Thyroid gland (tissue), 4 donors: Measurements from ENCODE around the gene GDF3. TPM values are rescaled to one million over a fixed set of nuclear protein-coding genes. Genes with fewer than 3 reads are reported as not detected.

Experiments
- DNase-seq, 2 donors: peaks; one replicate each; pipeline ENCODE4 v3.0.0-alpha.2; 2019
- H3K27ac ChIP-seq, 3 donors: fragments of 200-600 bp; sonication (generic); 1 replicate in 2 of 3; 2 replicates in 1 of 3; pipeline ENCODE4 v1.5.1; 2016 to 2019; ENCODE audit warnings: mild to moderate bottlenecking in 1 of 3, moderate library complexity in 1 of 3
- H3K27me3 ChIP-seq: fragments of 200-600 bp; sonication (generic); one replicate; pipeline ENCODE4 v1.5.1; 2019
- H3K36me3 ChIP-seq, 2 donors: fragments of 200-600 bp; sonication (generic); one replicate each; pipeline ENCODE4 v1.5.1; 2016 to 2019
- H3K4me1 ChIP-seq, 2 donors: fragments of 200-600 bp; sonication (generic); one replicate each; pipeline ENCODE4 v1.5.1; 2017 to 2019
- H3K4me3 ChIP-seq, 3 donors: fragments of 200-600 bp; sonication (generic); replicated peaks in 1 of 3; 1 replicate in 2 of 3; 2 replicates in 1 of 3; pipeline ENCODE4 v1.5.1; 2016; ENCODE audit warnings: mild to moderate bottlenecking in 1 of 3
- H3K9me3 ChIP-seq: fragments of 200-600 bp; sonication (generic); one replicate; pipeline ENCODE4 v1.5.1; 2017
- POLR2A ChIP-seq, 2 donors: fragments of 450-650 bp; IDR thresholded peaks; one replicate each; pipeline ENCODE4 v1.6.1; 2017; ENCODE audit warnings: antibody characterized with exemption in 2 of 2, mild to moderate bottlenecking in 2 of 2, moderate library complexity in 1 of 2
- WGBS, 2 donors: methylation state at CpG; one replicate each; pipeline ENCODE4 v1.1.5; 2017; 5-methylcytosine and 5-hydroxymethylcytosine counted together
- intact Hi-C: fragments of 100-400 bp; cut with DNase I; formaldehyde crosslinking; loops from one replicate; pipeline ENCODE4 v1.15.1; 2023
- total RNA-seq, 4 donors: library from RNA; depleted of rRNA; stranded (reverse); fragments of >200 nt; gene quantifications; one replicate each; pipeline ENCODE4 v1.2.3, GENCODE V29; 2016
- TF ChIP-seq, protein P1 (sequence below), 6 experiments: fragments of 200-600 bp in 3 of 6; fragments of 450-650 bp in 3 of 6; sonication (generic) in 3 of 6; IDR thresholded peaks; one replicate each; pipeline ENCODE4 v1.5.1; 2016 to 2019; ENCODE audit warnings: antibody characterized with exemption in 6 of 6, mild to moderate bottlenecking in 2 of 6, inconsistent platforms in 1 of 6, moderate library complexity in 1 of 6

Gene GDF3
- total RNA-seq, 4 donors from 2014 or later, result 0.45 to 0.63 TPM; not detected in 2

DNA sequence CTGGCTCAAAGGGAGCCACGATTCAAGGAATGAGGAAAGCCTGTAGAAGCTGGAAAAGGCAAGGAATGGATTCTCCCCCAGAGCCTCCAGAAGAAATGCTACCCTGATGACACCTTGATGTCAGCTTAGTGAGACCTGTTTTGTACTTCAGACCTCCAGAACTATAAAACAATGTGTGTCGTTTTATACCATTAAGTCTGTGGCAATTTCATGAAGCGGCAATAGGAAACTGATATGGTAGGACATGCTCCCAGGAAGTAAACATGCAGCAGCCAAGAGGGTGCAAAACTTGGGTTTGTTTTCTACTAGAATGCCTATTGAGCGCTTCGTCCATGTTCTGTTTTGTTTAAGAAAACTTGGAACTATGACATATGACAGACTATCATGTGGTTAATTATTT, 27.4 kb downstream of the GDF3 start:
- TF ChIP-seq, protein P1, sequence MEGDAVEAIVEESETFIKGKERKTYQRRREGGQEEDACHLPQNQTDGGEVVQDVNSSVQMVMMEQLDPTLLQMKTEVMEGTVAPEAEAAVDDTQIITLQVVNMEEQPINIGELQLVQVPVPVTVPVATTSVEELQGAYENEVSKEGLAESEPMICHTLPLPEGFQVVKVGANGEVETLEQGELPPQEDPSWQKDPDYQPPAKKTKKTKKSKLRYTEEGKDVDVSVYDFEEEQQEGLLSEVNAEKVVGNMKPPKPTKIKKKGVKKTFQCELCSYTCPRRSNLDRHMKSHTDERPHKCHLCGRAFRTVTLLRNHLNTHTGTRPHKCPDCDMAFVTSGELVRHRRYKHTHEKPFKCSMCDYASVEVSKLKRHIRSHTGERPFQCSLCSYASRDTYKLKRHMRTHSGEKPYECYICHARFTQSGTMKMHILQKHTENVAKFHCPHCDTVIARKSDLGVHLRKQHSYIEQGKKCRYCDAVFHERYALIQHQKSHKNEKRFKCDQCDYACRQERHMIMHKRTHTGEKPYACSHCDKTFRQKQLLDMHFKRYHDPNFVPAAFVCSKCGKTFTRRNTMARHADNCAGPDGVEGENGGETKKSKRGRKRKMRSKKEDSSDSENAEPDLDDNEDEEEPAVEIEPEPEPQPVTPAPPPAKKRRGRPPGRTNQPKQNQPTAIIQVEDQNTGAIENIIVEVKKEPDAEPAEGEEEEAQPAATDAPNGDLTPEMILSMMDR (IDR thresholded peaks at IDR 0.05), result no peak
- TF ChIP-seq POLR2A (IDR thresholded peaks at IDR 0.05), result no peak
- intact Hi-C loops, result no loop called here
- H3K4me3 ChIP-seq, result no peak overlapping the region
- WGBS, 2 donors, result 82 to 86% methylated on average over 5 of the region's 5 CpGs
- no peak overlapping the region for H3K27ac ChIP-seq
- no peaks in the 10 kb centered on the region for H3K4me1 ChIP-seq
- no peaks in the 10 kb centered on the region for H3K27me3 ChIP-seq
- H3K9me3 ChIP-seq, result no peaks in the 10 kb centered on the region
- H3K36me3 ChIP-seq, result no peaks in the 10 kb centered on the region
- DNase-seq, result no peak

DNA sequence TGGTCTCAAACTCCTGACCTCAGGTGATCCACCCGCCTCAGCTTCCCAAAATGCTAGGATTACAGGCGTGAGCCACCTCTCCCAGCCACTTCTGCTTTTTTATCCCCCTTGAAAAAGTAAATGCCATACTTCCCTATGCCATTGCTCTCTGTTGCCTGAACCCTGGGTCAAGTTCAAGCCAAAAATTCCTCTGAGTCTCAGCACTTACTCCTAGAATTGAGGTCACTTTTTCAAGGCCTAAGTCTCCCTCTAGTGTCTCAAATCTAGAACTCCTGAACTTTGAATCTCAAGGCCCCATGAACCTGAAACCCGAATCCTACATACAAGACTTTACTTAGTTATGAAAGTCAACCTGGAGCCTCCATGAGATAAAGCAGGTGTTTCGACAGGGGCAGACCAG, 28.4 kb downstream of the GDF3 start:
- Histone ChIP-seq H3K27me3 (no peaks in the 10 kb centered on the region), H3K27ac (no peak overlapping the region), H3K4me3 (no peak overlapping the region), H3K9me3 (no peaks in the 10 kb centered on the region), H3K36me3 (no peaks in the 10 kb centered on the region), H3K4me1 (no peaks in the 10 kb centered on the region)
- DNase-seq, result no peak
- TF ChIP-seq, protein P1 (IDR thresholded peaks at IDR 0.05), result no peak
- TF ChIP-seq POLR2A (IDR thresholded peaks at IDR 0.05), result no peak
- WGBS, 2 donors, result 82 to 88% methylated on average over 4 of the region's 4 CpGs
- intact Hi-C loops, result no loop called here

DNA sequence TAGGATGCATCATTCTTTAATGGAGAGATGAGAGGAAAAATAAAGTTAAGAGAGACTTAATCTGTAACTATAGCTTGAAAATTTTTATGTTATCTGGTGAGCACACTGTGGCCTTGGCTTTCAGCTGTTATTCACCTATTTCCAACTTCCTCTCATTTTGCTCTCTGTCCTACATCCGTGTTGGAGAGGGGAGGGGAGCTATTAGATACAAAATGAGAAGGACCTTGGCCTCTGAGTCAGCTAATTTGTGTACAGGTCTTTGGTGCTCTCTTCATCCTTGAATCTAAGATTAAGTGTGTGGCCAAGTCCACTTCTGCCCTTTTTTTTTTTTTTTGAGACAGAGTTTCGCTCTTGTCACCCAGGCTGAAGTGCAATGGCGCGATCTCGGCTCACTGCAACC, 29.0 kb downstream of the GDF3 start:
- no peak overlapping the region for H3K4me3 ChIP-seq
- no peaks in the 10 kb centered on the region for H3K4me1 ChIP-seq
- DNase-seq, result no peak
- 83 to 87% methylated on average over 5 of the region's 5 CpGs for WGBS, 2 donors
- no peak overlapping the region for H3K27ac ChIP-seq
- no peaks in the 10 kb centered on the region for H3K36me3 ChIP-seq
- intact Hi-C loops, result no loop called here
- H3K27me3 ChIP-seq, result no peaks in the 10 kb centered on the region
- TF ChIP-seq, protein P1 (IDR thresholded peaks at IDR 0.05), result no peak
- TF ChIP-seq POLR2A (IDR thresholded peaks at IDR 0.05), result no peak
- no peaks in the 10 kb centered on the region for H3K9me3 ChIP-seq

DNA sequence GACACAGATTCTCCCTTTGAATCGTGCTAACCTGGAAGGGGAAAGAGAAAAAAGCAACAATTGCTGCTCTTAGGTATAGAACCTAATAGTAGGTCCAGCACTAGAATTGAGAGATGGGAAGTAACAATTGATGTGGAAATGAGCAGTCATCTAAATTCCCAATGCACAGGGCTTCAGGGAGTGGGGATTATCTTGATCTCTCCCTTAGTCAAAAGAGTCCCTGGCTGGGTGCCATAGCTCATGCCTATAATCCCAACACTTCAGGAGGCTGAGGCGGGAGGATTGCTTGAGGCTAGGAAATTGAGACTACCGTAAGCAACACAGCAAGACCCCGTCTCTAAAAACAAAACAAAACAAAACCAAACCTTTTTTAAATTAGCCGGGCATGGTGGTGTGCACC, 33.8 kb downstream of the GDF3 start:
- Histone ChIP-seq H3K27ac (no peak overlapping the region), H3K4me1 (no peaks in the 10 kb centered on the region)
- DNase-seq, result no peak

DNA sequence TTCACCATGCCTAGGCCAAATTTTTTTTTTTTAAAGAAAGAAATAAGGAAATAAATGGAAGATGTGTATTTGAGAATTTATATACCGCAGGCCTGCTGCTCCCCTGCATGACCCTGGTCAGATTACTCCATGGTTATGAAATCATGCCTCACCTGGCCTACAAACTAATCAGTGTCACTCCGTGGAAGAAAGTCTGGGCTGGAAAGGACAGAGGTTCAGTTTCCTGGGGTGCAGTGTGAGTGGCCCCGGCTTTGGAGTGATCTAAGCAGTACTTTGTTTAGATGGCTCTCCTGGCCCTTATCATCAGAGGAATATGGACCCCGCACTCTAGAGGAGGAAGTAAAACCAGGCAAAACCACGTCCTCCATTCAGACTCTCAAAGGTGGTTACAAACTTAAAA, 39.5 kb downstream of the GDF3 start:
- Histone ChIP-seq H3K36me3 (no peaks in the 10 kb centered on the region), H3K27me3 (no peaks in the 10 kb centered on the region), H3K4me3 (no peak overlapping the region), H3K4me1 (no peaks in the 10 kb centered on the region), H3K9me3 (no peaks in the 10 kb centered on the region), H3K27ac (no peak overlapping the region)
- intact Hi-C loops, result no loop called here
- no peak for DNase-seq
- 85% methylated on average over 5 of the region's 5 CpGs for WGBS, 2 donors
- TF ChIP-seq POLR2A (IDR thresholded peaks at IDR 0.05), result no peak
- TF ChIP-seq, protein P1 (IDR thresholded peaks at IDR 0.05), result no peak

More for the DNA sequence above, 33.8 kb downstream of the GDF3 start:
- Histone ChIP-seq H3K9me3 (no peaks in the 10 kb centered on the region), H3K4me3 (no peak overlapping the region), H3K36me3 (no peaks in the 10 kb centered on the region), H3K27me3 (no peaks in the 10 kb centered on the region)
- no peak for TF ChIP-seq POLR2A (IDR thresholded peaks at IDR 0.05)
- TF ChIP-seq, protein P1 (IDR thresholded peaks at IDR 0.05), result no peak
- intact Hi-C loops, result no loop called here
- 64 to 77% methylated on average over 5 of the region's 5 CpGs for WGBS, 2 donors
